HepG2 (cell line): ENCODE results near the gene GNGT2. TPM values are rescaled to one million over a fixed set of nuclear protein-coding genes. Genes with fewer than 3 reads are reported as not detected.

ENCODE experiments used
- GABPA ChIP-seq, 2 experiments: IDR thresholded peaks; 2 replicates each; pipeline ENCODE4 v1.6.1; 2011 to 2016; ENCODE audit warnings: low read depth in 2 of 2, low read length in 1 of 2, missing biosample characterization in 1 of 2, missing genetic modification characterization in 1 of 2
- MTA1 ChIP-seq: sonication (generic); formaldehyde crosslinking; IDR thresholded peaks from 2 replicates; pipeline ENCODE4 v1.4.0; 2020; ENCODE audit warnings: missing genetic modification reagents, mild to moderate bottlenecking, borderline replicate concordance
- NR1H2 ChIP-seq: sonication (generic); formaldehyde crosslinking; IDR thresholded peaks from 2 replicates; pipeline ENCODE4 v1.8.1; 2022; ENCODE audit warnings: low read depth, missing genetic modification reagents, borderline replicate concordance
- RCOR2 ChIP-seq: IDR thresholded peaks from 2 replicates; pipeline ENCODE4 v1.6.1; 2016; ENCODE audit warnings: missing biosample characterization, missing genetic modification reagents
- SALL2 ChIP-seq: sonication (generic); formaldehyde crosslinking; IDR thresholded peaks from 2 replicates; pipeline ENCODE4 v1.8.1; 2023; ENCODE audit warnings: mild to moderate bottlenecking, missing genetic modification reagents, inconsistent platforms
- TOE1 ChIP-seq: sonication (generic); formaldehyde crosslinking; IDR thresholded peaks from 2 replicates; pipeline ENCODE4 v1.4.0; 2020; ENCODE audit warnings: mild to moderate bottlenecking, missing genetic modification reagents
- ZNF552 ChIP-seq: sonication (generic); formaldehyde crosslinking; IDR thresholded peaks from 2 replicates; pipeline ENCODE4 v1.9.0; 2022; ENCODE audit warnings: missing genetic modification reagents, mild to moderate bottlenecking, borderline replicate concordance
- ZNF558 ChIP-seq: sonication (generic); formaldehyde crosslinking; IDR thresholded peaks from 2 replicates; pipeline ENCODE4 v1.9.0; 2022; ENCODE audit warnings: mild to moderate bottlenecking, missing genetic modification reagents, borderline replicate concordance
- ZNF672 ChIP-seq: sonication (generic); formaldehyde crosslinking; IDR thresholded peaks from 2 replicates; pipeline ENCODE4 v1.8.1; 2022; ENCODE audit warnings: missing genetic modification reagents
- ZNF674 ChIP-seq: sonication (generic); formaldehyde crosslinking; IDR thresholded peaks from 2 replicates; pipeline ENCODE4 v1.5.0; 2020; ENCODE audit warnings: low read depth, mild to moderate bottlenecking, missing genetic modification reagents
- ZNF747 ChIP-seq: sonication (generic); formaldehyde crosslinking; IDR thresholded peaks from 2 replicates; pipeline ENCODE4 v1.8.1; 2023; ENCODE audit warnings: missing genetic modification reagents, mild to moderate bottlenecking, borderline replicate concordance
- ZZZ3 ChIP-seq: sonication (generic); formaldehyde crosslinking; IDR thresholded peaks from 2 replicates; pipeline ENCODE4 v1.4.0; 2020; ENCODE audit warnings: missing genetic modification reagents, mild to moderate bottlenecking, borderline replicate concordance
- polyA plus RNA-seq, 8 experiments: library from polyadenylated mRNA; depleted of rRNA in 3 of 8; stranded (reverse) in 7 of 8; unstranded in 1 of 8; fragments of >200 nt; fragmentation: Illumina TruSeq in 4 of 8; extraction: Trizol in 4 of 8; gene quantifications; 2 replicates each; pipeline versions ENCODE4 v1.2.1 to v1.2.3, GENCODE V29; 2011 to 2016; ENCODE audit warnings: low read depth in 4 of 8, missing spikeins in 1 of 8, mixed read lengths in 1 of 8; ENCODE audit not compliant: insufficient read depth in 1 of 8
- total RNA-seq, 5 experiments: library from RNA; depleted of rRNA; stranded (reverse); fragments of >200 nt; fragmentation: Illumina TruSeq; extraction: Trizol; gene quantifications; 2 replicates each; pipeline ENCODE4 v1.2.3, GENCODE V29; 2016; ENCODE audit warnings: low read depth in 1 of 5
- TF ChIP-seq, protein P1 (sequence below): sonication (generic); formaldehyde crosslinking; IDR thresholded peaks from 2 replicates; pipeline ENCODE4 v1.5.0; 2020; ENCODE audit warnings: mild to moderate bottlenecking, missing genetic modification reagents
- TF ChIP-seq, protein P2 (sequence below): sonication (generic); formaldehyde crosslinking; IDR thresholded peaks from 2 replicates; pipeline ENCODE4 v1.5.0; 2020; ENCODE audit warnings: mild to moderate bottlenecking, missing genetic modification reagents
- TF ChIP-seq, protein P3 (sequence below): sonication (generic); formaldehyde crosslinking; IDR thresholded peaks from 2 replicates; pipeline ENCODE4 v1.4.0; 2020; ENCODE audit warnings: mild to moderate bottlenecking, missing genetic modification reagents
- TF ChIP-seq, protein P4 (sequence below): sonication (generic); formaldehyde crosslinking; conservative IDR thresholded peaks from 2 replicates; pipeline ENCODE4 v1.4.0; 2020; ENCODE audit warnings: mild to moderate bottlenecking, missing genetic modification reagents, moderate library complexity

Gene GNGT2
- total and polyA plus RNA-seq, 2 of the 13 experiments (the other 11 are each of a cell fraction or from before 2014, with no cell fraction given) = not detected

DNA sequence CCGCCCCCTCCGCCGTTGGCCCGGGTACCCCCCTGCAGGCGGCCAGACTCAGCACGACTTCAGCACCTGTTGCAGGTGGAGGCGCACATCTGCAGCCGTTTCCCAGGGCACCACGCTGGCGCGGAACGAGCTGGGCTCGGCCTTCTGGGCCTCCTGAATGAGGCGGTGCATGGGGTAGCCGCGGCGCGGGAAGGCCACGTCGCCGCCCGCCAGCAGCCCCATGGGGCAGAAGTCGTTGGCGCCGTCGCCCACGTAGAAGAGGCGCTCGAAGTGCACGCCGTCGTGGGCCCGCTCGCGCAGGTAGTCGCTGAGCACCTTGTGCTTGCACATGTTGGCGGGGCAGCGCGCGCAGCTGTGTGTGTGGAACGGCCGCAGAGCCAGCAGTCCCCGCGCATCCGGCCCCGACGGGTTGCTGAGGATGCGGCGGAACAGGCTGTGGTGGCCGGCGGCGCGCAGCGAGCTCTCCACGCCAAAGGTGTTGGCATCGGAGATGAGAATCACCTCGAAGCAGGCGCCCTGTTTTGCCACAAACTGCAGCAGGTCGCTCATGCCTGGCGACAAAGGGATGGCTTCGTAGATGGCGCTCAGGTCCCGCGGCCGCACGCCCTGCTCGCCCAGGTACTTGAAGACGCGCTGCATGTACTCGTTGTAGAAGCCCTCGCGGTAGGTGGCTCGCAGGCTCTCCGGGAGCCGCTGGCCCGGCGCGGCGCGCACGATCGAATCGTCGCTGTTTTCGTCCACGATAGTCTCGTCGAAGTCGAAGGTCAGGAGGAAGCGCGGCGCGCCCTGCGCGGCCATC is 14.0 kb upstream of the GNGT2 start (continued):
- TF ChIP-seq, protein P1, sequence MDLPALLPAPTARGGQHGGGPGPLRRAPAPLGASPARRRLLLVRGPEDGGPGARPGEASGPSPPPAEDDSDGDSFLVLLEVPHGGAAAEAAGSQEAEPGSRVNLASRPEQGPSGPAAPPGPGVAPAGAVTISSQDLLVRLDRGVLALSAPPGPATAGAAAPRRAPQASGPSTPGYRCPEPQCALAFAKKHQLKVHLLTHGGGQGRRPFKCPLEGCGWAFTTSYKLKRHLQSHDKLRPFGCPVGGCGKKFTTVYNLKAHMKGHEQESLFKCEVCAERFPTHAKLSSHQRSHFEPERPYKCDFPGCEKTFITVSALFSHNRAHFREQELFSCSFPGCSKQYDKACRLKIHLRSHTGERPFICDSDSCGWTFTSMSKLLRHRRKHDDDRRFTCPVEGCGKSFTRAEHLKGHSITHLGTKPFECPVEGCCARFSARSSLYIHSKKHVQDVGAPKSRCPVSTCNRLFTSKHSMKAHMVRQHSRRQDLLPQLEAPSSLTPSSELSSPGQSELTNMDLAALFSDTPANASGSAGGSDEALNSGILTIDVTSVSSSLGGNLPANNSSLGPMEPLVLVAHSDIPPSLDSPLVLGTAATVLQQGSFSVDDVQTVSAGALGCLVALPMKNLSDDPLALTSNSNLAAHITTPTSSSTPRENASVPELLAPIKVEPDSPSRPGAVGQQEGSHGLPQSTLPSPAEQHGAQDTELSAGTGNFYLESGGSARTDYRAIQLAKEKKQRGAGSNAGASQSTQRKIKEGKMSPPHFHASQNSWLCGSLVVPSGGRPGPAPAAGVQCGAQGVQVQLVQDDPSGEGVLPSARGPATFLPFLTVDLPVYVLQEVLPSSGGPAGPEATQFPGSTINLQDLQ (CRISPR knock-in tag) = no peak
- TF ChIP-seq ZNF558 (no peak), ZNF552 (no peak), RCOR2 (CRISPR knock-in tag) (no peak), ZNF674 (no peak), TOE1 (CRISPR knock-in tag) (no peak), MTA1 (CRISPR knock-in tag) (no peak), NR1H2 (CRISPR knock-in tag) (no peak), ZZZ3 (CRISPR knock-in tag) (no peak), SALL2 (CRISPR knock-in tag) (no peak), ZNF672 (CRISPR knock-in tag) (no peak), GABPA (IDR thresholded peaks at IDR 0.05; ENCODE audit: low read depth, low read length) (no peak), GABPA (CRISPR knock-in tag; IDR thresholded peaks at IDR 0.05; ENCODE audit: low read depth) (no peak), ZNF747 (CRISPR knock-in tag) (no peak)
- TF ChIP-seq, protein P2, sequence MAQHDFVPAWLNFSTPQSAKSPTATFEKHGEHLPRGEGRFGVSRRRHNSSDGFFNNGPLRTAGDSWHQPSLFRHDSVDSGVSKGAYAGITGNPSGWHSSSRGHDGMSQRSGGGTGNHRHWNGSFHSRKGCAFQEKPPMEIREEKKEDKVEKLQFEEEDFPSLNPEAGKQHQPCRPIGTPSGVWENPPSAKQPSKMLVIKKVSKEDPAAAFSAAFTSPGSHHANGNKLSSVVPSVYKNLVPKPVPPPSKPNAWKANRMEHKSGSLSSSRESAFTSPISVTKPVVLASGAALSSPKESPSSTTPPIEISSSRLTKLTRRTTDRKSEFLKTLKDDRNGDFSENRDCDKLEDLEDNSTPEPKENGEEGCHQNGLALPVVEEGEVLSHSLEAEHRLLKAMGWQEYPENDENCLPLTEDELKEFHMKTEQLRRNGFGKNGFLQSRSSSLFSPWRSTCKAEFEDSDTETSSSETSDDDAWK (CRISPR knock-in tag) = no peak
- TF ChIP-seq, protein P3, sequence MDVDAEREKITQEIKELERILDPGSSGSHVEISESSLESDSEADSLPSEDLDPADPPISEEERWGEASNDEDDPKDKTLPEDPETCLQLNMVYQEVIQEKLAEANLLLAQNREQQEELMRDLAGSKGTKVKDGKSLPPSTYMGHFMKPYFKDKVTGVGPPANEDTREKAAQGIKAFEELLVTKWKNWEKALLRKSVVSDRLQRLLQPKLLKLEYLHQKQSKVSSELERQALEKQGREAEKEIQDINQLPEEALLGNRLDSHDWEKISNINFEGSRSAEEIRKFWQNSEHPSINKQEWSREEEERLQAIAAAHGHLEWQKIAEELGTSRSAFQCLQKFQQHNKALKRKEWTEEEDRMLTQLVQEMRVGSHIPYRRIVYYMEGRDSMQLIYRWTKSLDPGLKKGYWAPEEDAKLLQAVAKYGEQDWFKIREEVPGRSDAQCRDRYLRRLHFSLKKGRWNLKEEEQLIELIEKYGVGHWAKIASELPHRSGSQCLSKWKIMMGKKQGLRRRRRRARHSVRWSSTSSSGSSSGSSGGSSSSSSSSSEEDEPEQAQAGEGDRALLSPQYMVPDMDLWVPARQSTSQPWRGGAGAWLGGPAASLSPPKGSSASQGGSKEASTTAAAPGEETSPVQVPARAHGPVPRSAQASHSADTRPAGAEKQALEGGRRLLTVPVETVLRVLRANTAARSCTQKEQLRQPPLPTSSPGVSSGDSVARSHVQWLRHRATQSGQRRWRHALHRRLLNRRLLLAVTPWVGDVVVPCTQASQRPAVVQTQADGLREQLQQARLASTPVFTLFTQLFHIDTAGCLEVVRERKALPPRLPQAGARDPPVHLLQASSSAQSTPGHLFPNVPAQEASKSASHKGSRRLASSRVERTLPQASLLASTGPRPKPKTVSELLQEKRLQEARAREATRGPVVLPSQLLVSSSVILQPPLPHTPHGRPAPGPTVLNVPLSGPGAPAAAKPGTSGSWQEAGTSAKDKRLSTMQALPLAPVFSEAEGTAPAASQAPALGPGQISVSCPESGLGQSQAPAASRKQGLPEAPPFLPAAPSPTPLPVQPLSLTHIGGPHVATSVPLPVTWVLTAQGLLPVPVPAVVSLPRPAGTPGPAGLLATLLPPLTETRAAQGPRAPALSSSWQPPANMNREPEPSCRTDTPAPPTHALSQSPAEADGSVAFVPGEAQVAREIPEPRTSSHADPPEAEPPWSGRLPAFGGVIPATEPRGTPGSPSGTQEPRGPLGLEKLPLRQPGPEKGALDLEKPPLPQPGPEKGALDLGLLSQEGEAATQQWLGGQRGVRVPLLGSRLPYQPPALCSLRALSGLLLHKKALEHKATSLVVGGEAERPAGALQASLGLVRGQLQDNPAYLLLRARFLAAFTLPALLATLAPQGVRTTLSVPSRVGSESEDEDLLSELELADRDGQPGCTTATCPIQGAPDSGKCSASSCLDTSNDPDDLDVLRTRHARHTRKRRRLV (CRISPR knock-in tag) = no peak
- TF ChIP-seq, protein P4, sequence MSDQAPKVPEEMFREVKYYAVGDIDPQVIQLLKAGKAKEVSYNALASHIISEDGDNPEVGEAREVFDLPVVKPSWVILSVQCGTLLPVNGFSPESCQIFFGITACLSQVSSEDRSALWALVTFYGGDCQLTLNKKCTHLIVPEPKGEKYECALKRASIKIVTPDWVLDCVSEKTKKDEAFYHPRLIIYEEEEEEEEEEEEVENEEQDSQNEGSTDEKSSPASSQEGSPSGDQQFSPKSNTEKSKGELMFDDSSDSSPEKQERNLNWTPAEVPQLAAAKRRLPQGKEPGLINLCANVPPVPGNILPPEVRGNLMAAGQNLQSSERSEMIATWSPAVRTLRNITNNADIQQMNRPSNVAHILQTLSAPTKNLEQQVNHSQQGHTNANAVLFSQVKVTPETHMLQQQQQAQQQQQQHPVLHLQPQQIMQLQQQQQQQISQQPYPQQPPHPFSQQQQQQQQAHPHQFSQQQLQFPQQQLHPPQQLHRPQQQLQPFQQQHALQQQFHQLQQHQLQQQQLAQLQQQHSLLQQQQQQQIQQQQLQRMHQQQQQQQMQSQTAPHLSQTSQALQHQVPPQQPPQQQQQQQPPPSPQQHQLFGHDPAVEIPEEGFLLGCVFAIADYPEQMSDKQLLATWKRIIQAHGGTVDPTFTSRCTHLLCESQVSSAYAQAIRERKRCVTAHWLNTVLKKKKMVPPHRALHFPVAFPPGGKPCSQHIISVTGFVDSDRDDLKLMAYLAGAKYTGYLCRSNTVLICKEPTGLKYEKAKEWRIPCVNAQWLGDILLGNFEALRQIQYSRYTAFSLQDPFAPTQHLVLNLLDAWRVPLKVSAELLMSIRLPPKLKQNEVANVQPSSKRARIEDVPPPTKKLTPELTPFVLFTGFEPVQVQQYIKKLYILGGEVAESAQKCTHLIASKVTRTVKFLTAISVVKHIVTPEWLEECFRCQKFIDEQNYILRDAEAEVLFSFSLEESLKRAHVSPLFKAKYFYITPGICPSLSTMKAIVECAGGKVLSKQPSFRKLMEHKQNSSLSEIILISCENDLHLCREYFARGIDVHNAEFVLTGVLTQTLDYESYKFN (CRISPR knock-in tag) = no peak
